Stimulated activated CD4-positive, alpha-beta T cell treated with anti-CD3 and anti-CD28 coated beads, Interleukin-15, amount 100 ng/mL, for 24 hours (primary cell): Measurements from ENCODE around the gene CCL7.
A peak's percentile ranks its signal among the peaks of the same experiment; 100 is the strongest.

ENCODE experiments used
- DNase-seq: peaks from one replicate; pipeline ENCODE4 v3.0.0-alpha.2; 2020

CCL7 gene

GRCh38 chr17:34248511-34249024, 21.5 kb upstream of the CCL7 start:
- DNase-seq = no peak

DNA sequence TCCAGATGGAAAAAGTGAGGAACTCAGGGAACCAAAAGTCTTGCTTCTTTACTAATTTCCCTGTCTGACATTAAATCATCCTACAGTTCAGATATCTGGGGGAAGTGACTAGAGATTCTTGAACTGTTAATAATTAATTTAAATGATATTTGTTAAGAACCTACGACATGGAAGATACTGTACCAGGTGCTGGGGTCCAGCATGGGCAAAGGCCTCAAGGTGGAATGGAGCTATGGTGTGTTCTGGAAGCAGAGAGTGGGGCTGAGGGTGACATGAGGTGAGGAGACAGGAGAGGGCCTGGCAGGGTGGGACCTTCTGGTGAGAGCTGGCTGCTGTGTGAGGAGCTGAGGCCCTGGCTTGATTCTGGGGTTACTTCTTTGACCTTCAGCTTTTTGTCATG, 21.0 kb upstream of the CCL7 start:
- DNase-seq = no peak

- DNase-seq = no peak
Measured at GRCh38 chr17:34249478-34249877, 20.5 kb upstream of the CCL7 start.

DNA sequence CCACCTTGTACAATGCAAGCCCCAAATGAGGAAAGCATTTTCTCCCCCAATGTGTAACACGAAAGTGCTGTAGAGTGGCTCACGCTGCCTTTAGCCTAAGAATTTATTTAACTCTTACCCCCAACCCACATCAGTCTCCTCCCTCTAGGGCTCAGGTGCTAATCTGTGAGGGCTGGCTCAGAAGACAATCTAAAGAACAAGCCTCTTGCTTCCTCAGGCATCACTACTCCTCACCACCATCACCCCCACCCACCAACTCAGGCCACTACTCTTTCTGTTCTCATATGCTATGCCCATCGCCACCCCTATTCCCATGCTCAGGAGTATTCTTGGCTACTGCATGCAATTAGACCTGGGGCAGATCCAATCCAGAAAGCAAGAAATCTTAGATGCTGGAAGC, 18.8 kb upstream of the CCL7 start:
- no peak for DNase-seq

DNA sequence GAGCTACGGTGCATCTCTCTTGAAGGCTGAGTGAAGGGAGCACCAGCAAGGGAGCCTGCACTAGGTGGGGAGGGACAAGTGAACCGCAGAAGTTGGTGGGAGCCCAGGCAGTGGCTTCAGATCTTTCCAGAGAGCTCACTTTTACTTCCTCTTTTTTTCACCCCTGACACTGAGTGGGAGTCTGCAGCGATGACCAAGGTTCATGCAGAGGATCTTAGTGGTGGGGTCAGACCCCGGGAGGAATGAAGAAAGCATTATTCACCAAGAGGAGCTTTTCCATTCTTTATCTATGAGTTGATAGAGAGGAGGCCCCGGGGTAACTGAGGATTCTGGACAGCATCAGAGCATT, 18.0 kb upstream of the CCL7 start:
- no peak for DNase-seq

- DNase-seq = no peak
Measured at GRCh38 chr17:34252444-34253138, 17.4 kb upstream of the CCL7 start.

DNA sequence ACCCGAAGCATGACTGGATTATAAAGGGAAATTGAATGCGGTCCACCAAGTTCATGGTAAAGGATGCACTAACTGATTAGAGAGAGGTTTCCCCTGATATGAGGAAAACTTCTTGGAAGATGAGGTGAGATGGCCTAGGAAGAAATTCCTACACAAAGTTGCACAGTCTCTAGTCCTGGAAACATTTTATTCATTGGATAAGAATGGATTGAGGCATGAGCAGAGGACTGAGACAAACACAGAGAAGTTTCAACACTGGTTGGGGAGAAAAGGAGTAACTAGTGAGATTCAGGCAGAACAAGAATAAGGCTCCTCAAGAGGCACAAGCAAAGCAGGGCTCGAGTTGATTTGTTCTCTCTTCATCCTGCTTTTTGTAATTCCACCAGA, 16.9 kb upstream of the CCL7 start:
- DNase-seq = no peak

DNA sequence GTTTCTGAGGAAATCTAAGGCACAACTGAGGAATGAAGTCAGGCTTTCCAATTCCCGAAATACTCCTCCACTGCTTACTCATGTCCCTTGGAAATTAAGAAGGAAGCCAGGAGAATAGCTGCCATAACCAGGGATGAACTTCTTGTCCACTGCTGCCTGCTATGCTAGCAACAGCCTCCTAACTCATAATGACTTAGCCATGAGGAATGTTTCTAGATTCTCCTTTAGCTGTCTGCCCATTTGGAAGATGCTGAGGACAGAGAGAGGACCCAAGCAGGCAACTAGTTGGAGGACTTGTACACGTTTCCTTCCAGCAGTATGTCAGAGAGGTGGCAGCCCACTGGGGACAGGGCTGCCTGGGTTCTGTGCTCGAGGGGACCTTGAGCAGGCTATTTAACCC, 15.9 kb upstream of the CCL7 start:
- DNase-seq = no peak

- no peak for DNase-seq
Measured at GRCh38 chr17:34254651-34255380, 15.2 kb upstream of the CCL7 start, which contains the start of gene CCL2. Gene CCL2, plus strand, starts transcription at chr17:34255285. Its CDS starts 65 bp downstream, at chr17:34255350.

DNA sequence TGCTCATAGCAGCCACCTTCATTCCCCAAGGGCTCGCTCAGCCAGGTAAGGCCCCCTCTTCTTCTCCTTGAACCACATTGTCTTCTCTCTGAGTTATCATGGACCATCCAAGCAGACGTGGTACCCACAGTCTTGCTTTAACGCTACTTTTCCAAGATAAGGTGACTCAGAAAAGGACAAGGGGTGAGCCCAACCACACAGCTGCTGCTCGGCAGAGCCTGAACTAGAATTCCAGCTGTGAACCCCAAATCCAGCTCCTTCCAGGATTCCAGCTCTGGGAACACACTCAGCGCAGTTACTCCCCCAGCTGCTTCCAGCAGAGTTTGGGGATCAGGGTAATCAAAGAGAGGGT, 14.7 kb upstream of the CCL7 start:
- no peak for DNase-seq

DNA sequence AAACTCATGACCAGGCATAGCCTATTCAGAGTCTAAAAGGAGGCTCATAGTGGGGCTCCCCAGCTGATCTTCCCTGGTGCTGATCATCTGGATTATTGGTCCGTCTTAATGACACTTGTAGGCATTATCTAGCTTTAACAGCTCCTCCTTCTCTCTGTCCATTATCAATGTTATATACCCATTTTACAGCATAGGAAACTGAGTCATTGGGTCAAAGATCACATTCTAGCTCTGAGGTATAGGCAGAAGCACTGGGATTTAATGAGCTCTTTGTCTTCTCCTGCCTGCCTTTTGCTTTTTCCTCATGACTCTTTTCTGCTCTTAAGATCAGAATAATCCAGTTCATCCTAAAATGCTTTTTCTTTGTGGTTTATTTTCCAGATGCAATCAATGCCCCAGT, 14.2 kb upstream of the CCL7 start:
- DNase-seq = no peak

DNA sequence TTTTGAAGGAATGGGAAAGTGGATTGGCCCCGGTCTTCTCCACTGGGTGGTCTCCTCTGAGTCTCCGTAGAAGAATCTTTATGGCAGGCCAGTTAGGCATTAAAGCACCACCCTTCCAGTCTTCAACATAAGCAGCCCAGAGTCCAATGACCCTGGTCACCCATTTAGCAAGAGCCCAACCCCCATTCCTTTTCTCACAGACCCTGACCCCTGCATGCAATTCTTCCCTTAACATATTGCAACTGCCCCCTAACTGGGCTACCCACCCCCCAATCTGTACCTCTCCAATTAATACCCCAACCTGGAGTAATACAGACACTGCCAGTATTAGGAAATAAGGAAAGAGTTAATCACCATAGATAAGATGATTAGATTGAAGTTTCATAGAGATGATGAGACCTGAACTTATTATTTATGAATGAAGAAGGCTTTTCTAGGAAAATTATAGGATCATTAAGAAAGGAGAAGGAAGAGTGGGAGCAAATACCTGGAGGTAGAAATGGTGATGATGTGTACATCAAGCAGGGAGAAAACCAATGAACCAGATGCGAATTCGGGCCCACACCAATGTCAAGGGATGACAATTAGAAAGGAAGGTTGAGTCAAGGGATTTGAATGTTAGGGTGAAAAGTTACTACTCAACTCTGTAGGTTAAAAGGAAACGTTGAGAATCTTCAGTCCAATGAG, 12.6 kb upstream of the CCL7 start:
- DNase-seq = no peak

DNA sequence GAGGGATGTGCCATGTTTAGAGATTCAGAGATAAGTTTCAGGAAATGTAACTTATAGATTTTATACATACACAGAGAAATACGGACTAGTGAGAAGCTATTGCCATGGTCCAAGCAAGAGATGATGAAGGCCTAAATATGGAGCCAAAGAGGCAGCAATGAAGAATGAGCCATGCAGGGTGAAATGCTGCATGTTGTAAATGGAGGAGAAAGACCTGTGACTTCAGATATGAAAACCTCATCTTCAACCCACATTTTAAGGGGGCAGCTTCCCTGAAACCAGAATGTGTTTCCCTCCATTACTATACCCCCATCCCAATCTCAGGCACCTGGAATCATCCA, 12.1 kb upstream of the CCL7 start:
- no peak for DNase-seq

DNA sequence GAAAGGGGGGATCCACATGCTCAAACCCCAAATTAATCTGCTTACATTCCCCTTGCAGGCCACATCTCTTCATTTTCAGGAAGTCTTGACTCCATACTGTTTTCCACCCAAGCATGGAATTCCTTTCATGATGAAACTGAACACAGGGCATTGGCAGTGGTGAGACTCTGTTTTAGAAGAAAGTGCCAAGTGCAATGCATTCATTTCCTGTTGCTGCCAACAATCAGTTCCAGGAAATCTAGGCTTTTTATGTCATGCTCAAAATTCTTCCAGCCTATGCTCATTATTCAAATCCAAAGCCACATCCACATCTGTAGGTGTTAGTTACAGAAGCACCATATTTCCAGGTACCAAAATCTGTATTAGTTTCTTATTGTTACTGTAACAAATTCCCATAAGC, 10.9 kb upstream of the CCL7 start:
- DNase-seq = no peak

- DNase-seq = no peak
Measured at GRCh38 chr17:34260861-34261260, 9.2 kb upstream of the CCL7 start.

DNA sequence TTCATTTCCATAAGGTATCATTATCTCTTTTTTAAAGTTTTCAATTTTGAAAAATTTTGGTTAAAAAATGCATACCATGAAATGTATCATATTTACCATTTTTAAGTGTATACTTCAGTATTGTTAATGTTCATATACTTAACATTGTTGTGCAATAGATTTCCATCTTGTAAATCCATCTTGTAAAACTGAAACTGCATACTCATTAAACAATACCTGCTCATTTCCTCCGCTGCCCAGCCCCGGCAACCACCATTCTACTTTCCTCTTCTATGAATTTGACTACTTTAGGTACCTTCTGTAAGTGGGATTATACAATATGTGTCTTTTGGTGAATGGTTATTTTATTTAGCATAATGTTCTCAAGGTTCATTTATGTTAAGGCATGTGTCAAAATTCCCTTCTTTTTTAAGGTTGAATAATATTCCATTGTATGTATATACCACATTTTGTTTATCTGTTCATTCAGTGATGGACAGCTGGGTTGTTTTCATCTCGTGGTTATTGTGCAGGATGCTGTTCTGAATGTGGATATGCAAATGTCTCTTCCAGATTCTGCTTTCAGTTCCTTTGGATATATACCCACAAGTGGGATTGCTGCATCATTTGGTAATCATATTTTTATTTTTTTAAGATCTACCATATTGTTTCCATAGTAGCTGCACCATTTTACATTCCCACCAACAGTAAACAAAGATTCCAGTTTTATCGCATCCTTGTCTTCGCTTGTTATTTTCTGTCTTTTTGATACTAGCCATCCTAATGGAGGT, 8.3 kb upstream of the CCL7 start:
- DNase-seq = peak; percentile 23

GRCh38 chr17:34265711-34266110, 4.3 kb upstream of the CCL7 start:
- DNase-seq = no peak

DNA sequence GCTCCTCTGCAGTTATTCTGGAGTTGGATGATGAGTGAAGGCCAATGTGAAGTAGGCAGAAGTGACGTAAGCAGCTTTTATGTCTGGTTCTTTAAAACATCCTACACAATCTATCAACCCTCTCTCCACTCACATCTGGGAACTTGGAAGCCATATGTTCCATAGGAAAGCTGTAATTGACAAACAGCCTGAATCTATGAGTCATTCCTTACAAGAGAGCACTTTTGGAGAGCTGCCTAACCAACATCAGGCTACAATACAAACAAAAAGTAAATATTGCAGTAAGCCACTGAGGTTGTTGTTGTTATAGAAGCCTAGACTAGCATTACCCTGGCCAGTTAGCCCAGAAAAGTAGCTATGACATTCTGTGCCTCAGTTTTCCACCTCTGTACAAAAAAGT, 5.9 kb downstream of the CCL7 start:
- DNase-seq = no peak

DNA sequence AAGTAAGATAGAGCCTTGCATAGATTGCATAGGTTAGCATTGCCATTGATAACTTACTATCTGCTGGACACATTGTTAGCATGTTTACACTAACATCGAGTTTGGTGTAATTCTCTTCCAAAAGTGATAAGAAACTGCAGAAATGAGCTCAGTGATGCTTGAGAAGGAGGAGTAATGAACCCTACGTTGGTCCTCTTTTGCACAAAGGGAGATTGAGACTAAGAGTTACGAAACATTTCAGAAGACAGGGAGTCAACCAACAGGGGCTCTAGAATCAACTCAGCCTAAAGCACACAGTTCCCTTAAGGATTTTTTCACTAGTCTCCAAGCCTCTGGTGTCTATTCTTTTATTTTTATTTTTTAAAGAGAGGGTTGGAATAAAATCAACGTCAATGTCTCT, 6.8 kb downstream of the CCL7 start:
- no peak for DNase-seq

DNA sequence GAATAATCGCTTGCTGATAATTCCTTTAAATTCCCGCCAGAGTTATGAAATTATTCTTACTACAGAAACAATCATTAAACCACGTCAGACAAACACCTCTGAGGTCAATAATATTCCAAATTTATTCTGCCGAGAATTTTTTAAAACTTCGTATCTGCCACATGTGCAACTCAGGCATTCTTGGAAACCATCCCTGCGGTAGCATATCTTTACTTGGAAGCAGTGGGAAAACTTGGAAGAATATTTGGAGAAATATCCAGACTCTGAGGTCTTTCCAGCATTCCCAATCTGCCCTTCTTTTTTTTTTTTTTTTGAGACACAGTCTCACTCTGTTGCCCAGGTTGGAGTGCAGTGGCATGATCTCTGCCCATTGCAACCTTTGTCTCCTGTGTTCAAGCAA, 13.6 kb downstream of the CCL7 start:
- no peak for DNase-seq

DNA sequence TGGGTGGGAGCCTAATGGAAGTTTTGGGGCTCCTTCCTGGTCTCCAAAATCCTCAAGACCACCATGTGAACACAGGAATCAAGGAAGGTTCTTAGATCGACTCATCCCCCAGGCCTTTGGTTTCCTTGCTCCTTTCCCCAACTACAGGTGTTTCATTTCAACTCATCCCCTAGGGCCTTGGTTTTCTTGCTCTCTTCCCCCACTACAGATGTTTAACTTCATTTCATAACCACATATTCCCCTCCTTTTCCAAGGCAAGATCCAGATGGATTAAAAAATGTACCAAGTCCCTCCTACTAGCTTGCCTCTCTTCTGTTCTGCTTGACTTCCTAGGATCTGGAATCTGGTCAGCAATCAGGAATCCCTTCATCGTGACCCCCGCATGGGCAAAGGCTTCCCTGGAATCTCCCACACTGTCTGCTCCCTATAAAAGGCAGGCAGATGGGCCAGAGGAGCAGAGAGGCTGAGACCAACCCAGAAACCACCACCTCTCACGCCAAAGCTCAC, 15.3 kb downstream of the CCL7 start, which contains the start of gene CCL11:
CCL11 (plus strand) TSS at position 457 of the 507 bp plus-strand sequence. CDS start 67 bp downstream, outside the sequence.
- no peak for DNase-seq

DNA sequence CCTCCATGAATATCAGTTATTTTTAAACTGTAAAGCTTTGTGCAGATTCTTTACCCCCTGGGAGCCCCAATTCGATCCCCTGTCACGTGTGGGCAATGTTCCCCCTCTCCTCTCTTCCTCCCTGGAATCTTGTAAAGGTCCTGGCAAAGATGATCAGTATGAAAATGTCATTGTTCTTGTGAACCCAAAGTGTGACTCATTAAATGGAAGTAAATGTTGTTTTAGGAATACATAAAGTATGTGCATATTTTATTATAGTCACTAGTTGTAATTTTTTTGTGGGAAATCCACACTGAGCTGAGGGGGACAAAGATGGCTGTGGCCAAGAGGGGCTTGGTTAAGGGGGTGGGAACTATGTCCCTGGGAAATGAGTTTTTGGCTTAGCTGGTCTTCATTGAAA, 17.9 kb downstream of the CCL7 start:
- no peak for DNase-seq

DNA sequence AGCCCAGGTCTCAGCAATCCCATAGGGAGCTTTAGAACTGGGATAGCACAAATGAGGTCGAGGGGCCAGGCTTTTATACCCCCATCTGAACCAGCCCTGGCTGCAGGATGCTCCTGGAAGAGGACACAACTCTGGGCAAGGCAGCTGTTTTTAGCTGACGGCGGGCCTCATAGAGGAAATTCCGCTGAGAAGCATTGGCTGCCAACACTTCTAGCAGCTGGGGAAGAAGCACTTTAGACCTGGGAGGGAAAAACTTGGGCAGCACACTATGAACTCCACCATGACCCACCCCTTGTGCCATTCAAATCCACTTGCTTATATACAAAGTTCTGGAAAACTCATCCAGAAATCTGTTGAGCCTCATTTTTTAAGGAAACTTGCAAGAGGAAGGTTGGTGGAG, 20.6 kb downstream of the CCL7 start:
- no peak for DNase-seq
